ENCODE results near the gene RNU6-1. TPM values are rescaled to one million over a fixed set of nuclear protein-coding genes. Genes with fewer than 3 reads are reported as not detected.

RNU6-1 gene
- total RNA-seq, 1 experiment from 2014 or later, result not detected

GRCh38 chr15:67883234-67883773 lies 43.5 kb upstream of the RNU6-1 start:
- Histone ChIP-seq H3K9ac (ENCODE audit: low read length) (no peak overlapping the region), H3K4me1 (ENCODE audit: control insufficient read depth in 1 of 2, insufficient read depth in 2 of 2, low read length in 2 of 2) (peaks cover 14 to 17% of the 10 kb centered on the region in 2 experiments), H2AFZ (ENCODE audit: low read depth, low read length, poor library complexity, severe bottlenecking) (peak overlapping the region; percentile 91), H3K4me3 (replicated peaks in 1 of 2; ENCODE audit: low read depth in 1 of 2, low read length in 2 of 2) (no peak overlapping the region), H3K9me2 (ENCODE audit: insufficient read depth) (no peaks in the 10 kb centered on the region), H3K4me2 (ENCODE audit: low read length) (no peak overlapping the region), H3K27ac (ENCODE audit: low read depth, low read length) (no peak overlapping the region), H3K9me3 (ENCODE audit: control insufficient read depth in 1 of 2, insufficient read depth in 1 of 2, low read depth in 1 of 2, low read length in 2 of 2) (no peaks in the 10 kb centered on the region), H4K20me1 (ENCODE audit: insufficient read depth) (no peaks in the 10 kb centered on the region), H3K27me3 (ENCODE audit: insufficient read depth, low read length) (no peaks in the 10 kb centered on the region), H3K79me2 (ENCODE audit: insufficient read depth, low read length) (no peaks in the 10 kb centered on the region), H3K36me3 (ENCODE audit: control insufficient read depth in 1 of 2, insufficient read depth in 2 of 2, low read length in 2 of 2) (no peaks in the 10 kb centered on the region)
- DNase-seq (ENCODE audit: low read depth, low spot score) (no peak), ATAC-seq (no peak)
- BruUV-seq (replicated peaks), result no TSS peak
- ChIA-PET RAD21 (ENCODE audit: low non-redundant PET in 1 of 2, low total read pairs in 2 of 2, uncharacterized antibody in 2 of 2, unreplicated experiment in 2 of 2) (no interaction called here), CTCF (no interaction called here), POLR2A (no interaction called here)
- intact Hi-C loops (cut with micrococcal nuclease), result no loop called here
- TF ChIP-seq TCF7L2 (IDR thresholded peaks at IDR 0.05; ENCODE audit: borderline replicate concordance, extremely low read depth, insufficient read depth, insufficient read length), result no peak
- no peak for TF ChIP-seq POLR2A (IDR thresholded peaks at IDR 0.05; ENCODE audit: borderline replicate concordance, extremely low read depth, insufficient read depth, insufficient read length)
- TF ChIP-seq EGR1 (IDR thresholded peaks at IDR 0.05; ENCODE audit: low read depth), result no peak
- TF ChIP-seq CEBPB (IDR thresholded peaks at IDR 0.05; ENCODE audit: low read depth), result no peak
- TF ChIP-seq SRF (IDR thresholded peaks at IDR 0.05; ENCODE audit: low read depth), result no peak
- TF ChIP-seq JUND (IDR thresholded peaks at IDR 0.05), result no peak
- no peak for TF ChIP-seq CBX3 (IDR thresholded peaks at IDR 0.05; ENCODE audit: low read depth)
- TF ChIP-seq, protein P1, sequence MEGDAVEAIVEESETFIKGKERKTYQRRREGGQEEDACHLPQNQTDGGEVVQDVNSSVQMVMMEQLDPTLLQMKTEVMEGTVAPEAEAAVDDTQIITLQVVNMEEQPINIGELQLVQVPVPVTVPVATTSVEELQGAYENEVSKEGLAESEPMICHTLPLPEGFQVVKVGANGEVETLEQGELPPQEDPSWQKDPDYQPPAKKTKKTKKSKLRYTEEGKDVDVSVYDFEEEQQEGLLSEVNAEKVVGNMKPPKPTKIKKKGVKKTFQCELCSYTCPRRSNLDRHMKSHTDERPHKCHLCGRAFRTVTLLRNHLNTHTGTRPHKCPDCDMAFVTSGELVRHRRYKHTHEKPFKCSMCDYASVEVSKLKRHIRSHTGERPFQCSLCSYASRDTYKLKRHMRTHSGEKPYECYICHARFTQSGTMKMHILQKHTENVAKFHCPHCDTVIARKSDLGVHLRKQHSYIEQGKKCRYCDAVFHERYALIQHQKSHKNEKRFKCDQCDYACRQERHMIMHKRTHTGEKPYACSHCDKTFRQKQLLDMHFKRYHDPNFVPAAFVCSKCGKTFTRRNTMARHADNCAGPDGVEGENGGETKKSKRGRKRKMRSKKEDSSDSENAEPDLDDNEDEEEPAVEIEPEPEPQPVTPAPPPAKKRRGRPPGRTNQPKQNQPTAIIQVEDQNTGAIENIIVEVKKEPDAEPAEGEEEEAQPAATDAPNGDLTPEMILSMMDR (IDR thresholded peaks at IDR 0.05 in 2 of 3, conservative IDR thresholded peaks at IDR 0.05 in 1 of 3; ENCODE audit: borderline replicate concordance in 1 of 3, insufficient read depth in 1 of 3, low read depth in 2 of 3, low read length in 2 of 3), result no peak
- TF ChIP-seq POLR2AphosphoS5 (IDR thresholded peaks at IDR 0.05; ENCODE audit: low read depth, low read length), result no peak
- no peak for TF ChIP-seq SP1 (IDR thresholded peaks at IDR 0.05; ENCODE audit: low read depth)

Data from HCT116 (cell line).